Effector CD4-positive, alpha-beta T cell (primary cell): ENCODE data around the gene CCDC32.
"Not testable (repeated sequence)": the region's sequence is repeated elsewhere in the genome, so short reads cannot be mapped to it uniquely, and the experiment has no call there.

Experiments used
- DNase-seq: peaks from one replicate; pipeline ENCODE4 v3.0.0-alpha.2; 2020
- total RNA-seq: gene quantifications from one replicate; lab custom pipeline; 2026; lab: John Stamatoyannopoulos, UW

Gene CCDC32, protein sequence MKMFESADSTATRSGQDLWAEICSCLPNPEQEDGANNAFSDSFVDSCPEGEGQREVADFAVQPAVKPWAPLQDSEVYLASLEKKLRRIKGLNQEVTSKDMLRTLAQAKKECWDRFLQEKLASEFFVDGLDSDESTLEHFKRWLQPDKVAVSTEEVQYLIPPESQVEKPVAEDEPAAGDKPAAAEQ
- 19.3 reads per million, percentile 46 among the genes with 10 or more reads in this experiment for total RNA-seq

DNA sequence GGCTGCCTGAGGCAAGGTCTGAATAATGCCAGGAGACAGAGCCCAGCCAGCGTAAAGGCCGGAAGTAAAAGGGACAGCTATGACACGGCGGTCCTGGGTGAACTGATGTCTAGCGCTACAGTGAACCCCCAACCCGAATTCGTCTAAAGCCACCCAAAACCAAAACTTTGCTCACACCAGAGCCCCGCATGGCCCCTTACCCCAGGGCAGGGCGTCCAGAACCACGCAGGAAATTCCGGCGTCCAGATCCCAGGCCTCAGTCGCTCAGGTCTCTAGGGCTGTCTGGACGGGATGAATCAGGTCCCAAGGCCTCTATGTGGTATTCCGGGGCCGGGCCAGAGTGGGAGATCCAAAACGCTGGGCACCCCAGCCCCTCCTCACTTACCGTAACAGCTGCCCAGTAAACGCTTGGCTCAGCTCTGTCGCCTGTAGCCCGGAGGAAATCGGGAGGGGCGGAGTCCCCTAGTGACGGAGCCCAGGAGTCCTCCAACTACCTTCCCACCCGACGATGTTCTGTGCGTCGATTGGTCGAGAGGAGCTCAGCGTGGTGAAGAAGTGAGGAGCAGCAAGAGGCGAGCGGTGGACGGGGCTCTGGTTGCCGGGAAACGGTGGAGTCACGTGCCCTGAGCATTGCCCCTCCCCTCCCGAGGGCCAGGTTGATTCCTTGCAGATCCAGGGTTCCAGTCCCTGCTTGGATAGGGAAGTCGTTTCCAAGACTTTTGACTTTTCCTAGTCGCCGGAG, at the start of gene CCDC32:
Gene CCDC32, minus strand, starts transcription at position 452 of the 742 bp plus-strand sequence. CDS start 2,027 bp downstream, outside the sequence.
- peak; percentile 94 for DNase-seq

DNA sequence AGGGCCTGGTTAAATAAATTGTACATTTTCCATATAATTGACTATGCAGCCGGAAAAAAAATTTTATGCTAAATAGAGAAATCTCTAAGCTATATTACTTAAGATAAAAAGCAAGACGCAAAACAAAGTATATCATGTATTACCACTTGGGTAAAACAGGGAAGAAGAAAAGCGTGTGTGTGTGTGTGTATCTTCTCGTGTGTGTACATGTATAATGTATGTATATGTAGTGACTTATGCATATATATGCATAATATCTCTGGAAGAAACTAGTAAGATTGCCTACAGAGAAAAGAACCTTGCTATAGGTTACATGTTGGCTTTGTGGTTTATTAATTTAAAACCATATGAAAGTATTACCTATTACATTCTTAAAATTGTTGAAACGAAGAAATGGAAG, 48.2 kb upstream of the CCDC32 start:
- DNase-seq: no peak

DNA sequence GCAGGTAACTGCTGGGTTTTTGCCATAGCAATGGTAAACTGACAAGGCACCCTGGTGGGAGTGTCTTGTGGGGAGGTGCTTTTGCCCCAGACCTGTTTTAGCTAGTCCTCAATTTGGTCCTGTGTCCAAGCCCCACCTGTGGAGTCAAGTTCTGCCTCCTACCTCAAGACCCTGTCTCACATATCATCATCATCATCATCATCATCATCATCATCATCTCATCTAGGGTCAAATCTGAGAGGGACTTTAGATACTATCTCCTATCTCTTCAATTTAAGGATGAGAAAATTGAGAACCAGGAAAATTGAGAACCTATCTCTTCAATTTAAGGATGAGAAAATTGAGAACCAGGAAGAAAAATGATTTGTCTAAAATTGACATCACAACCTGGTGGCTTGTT, 39.1 kb upstream of the CCDC32 start:
- DNase-seq: no peak

DNA sequence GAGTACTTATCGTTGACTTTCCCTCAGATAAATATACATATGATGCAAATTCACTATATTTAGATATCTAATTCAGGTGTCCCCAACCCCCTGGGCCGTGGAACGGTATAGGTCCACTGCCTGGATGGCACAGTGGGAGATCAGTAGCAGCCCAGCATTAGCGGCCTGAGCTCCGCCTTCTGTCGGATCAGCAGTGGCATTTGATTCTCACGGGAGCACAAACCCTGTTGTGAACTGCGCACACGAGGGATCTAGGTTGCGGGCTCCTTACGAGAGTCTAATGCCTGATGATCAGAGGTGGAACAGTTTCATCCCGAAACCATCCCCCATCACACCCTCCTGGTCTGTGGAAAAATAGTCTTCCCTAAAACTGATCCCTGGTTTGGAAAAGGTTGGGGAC, 36.1 kb upstream of the CCDC32 start:
- no peak for DNase-seq

GRCh38 chr15:40598672-40599071, 33.8 kb upstream of the CCDC32 start:
- DNase-seq: no peak

DNA sequence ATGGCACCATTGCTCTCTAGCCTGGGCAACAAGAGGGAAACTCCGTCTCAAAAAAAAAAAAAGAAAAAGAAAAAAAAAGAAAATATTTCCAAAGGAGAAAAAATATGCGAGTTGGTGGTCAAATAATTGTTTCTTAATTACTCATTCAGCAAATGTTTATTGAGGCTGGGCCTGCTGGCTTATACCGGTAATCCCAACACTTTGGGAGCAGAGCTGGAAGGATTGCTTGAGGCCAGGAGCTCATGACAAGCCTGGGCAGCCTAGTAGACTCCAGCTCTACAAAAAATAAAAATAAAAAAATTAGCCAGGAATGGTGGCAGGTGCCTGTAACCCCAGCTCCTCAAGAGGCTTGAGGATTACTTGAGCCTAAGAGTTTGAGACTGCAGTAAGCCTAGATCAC, 33.3 kb upstream of the CCDC32 start:
- no peak for DNase-seq

- DNase-seq: no peak
Observed at GRCh38 chr15:40597024-40597423, 32.2 kb upstream of the CCDC32 start.

DNA sequence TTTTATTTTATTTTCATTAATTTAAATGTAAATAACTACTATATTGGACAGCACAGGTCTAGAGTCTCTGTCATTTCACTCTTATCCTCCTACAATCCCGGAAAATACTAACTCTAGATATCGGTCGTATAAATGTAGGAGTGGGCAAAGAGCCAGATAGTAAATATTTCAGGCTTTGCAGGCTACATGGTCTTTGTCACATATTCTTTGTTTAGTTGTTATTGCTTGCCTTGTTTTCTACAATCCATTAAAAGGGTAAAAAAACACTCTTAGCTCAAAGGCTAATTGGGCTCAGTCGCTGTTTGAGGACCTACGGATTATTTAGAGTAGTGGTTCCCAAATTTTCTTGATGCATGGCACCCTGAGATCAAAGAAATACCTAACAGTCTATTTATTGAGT, 30.9 kb upstream of the CCDC32 start:
- no peak for DNase-seq

- DNase-seq: no peak
Observed at GRCh38 chr15:40595219-40595618, 30.4 kb upstream of the CCDC32 start.

- no peak for DNase-seq
Observed at GRCh38 chr15:40594429-40594836, 29.6 kb upstream of the CCDC32 start.

GRCh38 chr15:40593588-40594428, 29.0 kb upstream of the CCDC32 start, which contains the start of gene KNL1:
TSS of gene KNL1 (plus strand) at chr15:40594249. CDS start at chr15:40602932, 8,683 bp downstream.
- peak; percentile 84 for DNase-seq

GRCh38 chr15:40593165-40593564, 28.3 kb upstream of the CCDC32 start:
- DNase-seq: no peak

GRCh38 chr15:40591389-40591788, 26.5 kb upstream of the CCDC32 start:
- DNase-seq: no peak

DNA sequence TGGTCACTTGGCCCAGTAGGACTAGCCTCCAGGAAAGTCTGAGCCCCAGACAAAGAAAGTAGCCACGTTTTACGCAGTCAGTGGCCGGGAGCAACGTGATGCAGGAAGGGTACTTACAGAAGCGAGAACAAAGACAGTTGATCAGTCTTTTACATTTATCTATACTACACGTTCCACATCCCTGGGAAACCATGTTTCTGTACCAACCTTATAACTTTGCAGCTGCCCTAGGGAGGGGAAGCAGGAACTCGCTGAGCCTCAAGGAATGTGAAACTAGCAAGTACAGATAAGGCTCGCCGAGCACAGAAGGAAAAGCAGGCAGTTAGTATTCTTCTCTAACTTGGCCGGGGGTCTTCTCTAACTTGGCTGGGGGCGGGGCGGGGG, 25.8 kb upstream of the CCDC32 start:
- no peak for DNase-seq

GRCh38 chr15:40584191-40584590, 19.3 kb upstream of the CCDC32 start:
- DNase-seq: no peak

DNA sequence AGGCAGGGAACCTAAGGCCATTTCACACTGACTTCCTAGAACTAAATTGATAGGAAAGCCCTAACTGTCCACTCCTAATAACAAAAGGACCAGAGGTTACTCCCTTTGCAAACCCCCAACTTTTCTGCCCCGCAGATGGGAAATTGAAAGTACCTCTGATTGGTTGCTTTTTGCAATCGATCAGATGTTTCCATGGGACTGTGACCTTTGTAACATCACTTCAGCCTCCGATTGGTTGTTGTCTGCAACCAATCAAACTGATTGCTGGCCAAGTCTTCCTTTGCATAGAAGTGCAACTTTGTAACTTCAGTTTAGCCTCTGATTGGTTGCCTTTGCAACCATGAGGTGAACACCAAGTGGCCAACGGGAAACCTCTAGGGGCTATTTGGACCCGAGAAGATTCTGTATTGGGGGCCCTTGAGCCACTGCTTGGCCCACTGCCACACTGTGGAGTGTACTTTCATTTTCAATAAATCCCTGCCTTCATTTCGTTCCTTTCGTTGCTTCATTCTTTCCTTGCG, 17.9 kb upstream of the CCDC32 start:
- DNase-seq: no peak

DNA sequence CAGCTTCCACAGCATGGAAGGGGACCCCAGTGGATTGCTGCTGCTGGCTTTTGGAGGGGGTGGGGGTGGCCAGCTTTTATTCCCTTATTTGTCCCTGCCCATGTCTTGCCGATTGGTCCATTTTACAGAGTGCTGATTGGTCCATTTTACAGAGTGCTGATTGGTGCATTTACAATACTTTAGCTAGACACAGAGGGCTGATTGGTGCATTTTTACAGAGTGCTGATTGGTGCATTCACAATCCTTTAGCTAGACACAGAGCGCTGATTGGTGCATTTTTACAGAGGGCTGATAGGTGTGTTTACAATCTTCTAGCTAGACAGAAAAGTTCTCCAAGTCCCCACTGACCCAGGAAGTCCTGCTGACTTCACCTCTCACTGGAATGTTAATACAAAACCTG, 17.0 kb upstream of the CCDC32 start:
- not testable (repeated sequence) for DNase-seq

DNA sequence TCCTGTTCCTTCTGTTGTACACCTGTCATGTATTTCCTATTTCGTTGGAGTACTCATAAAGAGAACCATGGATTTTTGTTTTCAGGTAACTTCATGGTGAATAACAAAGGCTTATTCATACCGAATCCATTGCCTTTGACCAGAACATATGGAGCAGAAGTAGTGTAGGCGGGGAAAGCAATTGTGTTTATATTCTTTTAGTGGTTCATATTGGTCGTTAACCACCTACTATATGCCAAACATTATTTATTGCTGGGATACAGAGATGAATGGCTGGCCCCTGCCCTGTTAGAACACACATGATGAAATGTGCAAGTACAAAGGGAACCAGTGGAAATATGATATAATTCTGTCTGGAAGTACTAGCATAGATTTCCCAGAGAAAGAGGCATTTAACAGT, 14.1 kb upstream of the CCDC32 start:
- DNase-seq: no peak

DNA sequence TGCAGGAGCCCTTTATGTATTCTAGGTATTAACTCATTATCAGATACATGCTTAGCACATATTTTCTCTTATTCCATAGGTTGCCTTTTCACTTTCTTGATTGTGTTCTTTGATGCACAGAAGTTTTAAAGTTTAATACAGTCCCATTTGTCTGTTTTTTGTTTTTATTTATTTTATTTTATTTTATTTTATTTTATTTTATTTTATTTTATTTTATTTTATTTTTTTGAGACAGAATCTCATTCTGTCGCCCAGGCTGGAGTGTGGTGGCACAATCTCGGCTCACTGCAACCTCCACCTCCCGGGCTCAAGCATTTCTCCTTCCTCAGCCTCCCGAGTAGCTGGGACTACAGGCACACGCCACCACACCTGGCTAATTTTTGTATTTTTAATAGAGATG, 12.1 kb upstream of the CCDC32 start:
- DNase-seq: not testable (repeated sequence)

- no peak for DNase-seq
Observed at GRCh38 chr15:40575113-40575512, 10.3 kb upstream of the CCDC32 start.

- peak; percentile 93 for DNase-seq
Observed at GRCh38 chr15:40569129-40569953, 4.5 kb upstream of the CCDC32 start, which contains the start of gene RPUSD2. TSS of gene RPUSD2 (plus strand) at chr15:40569299. CDS start at chr15:40569338, 39 bp downstream.

GRCh38 chr15:40567111-40567510, 2.3 kb upstream of the CCDC32 start:
- DNase-seq: no peak
